Activated T-cell treated with anti-CD3 and anti-CD28 coated beads, Interleukin-2, amount 50 U/mL, for 1 hour (primary cell): ENCODE results near the gene SLC2A13.
"Not testable (repeated sequence)": the region's sequence is repeated elsewhere in the genome, so short reads cannot be mapped to it uniquely, and the experiment has no call there.

Experiments used
- DNase-seq: peaks from one replicate; pipeline ENCODE4 v3.0.0-alpha.2; 2020

The SLC2A13 gene

DNA sequence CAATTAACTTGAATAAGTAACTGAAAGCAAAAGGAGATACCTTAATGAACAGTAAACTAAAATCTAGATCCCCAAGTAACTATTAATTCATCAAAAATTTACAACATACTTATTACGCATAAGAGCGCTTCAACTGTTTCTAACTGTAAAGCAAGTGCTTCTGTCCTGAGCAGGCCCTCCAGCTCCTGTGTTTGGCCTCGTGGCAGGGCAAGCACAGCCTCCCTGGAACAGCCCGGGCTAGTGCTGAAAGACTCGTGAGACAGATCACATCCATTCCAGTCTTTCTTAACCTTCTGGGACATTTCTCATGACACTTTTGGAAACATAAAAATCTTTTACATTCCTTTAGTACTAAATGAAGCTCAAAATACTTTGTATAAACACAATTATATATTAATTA, 307.5 kb downstream of the SLC2A13 start:
- no peak for DNase-seq

DNA sequence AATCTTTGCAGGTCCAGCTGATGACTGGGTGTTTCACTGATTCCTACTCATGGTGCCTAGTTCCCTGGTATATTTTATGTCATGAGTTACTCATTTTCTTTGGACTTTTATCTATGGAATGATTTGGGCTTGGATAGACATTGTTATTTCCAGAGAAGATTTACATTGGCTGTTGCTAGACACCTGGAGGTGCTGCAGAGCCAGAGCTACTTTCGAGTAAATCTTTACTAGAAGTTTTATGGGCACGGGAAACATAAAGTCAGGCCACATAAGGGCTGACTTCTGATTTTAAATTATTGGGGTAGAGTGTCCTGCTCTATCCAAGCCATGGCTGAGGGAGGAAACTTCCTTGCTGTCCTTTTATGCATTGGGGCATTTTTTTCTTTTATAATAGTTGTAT, 310.4 kb downstream of the SLC2A13 start:
- no peak for DNase-seq

DNA sequence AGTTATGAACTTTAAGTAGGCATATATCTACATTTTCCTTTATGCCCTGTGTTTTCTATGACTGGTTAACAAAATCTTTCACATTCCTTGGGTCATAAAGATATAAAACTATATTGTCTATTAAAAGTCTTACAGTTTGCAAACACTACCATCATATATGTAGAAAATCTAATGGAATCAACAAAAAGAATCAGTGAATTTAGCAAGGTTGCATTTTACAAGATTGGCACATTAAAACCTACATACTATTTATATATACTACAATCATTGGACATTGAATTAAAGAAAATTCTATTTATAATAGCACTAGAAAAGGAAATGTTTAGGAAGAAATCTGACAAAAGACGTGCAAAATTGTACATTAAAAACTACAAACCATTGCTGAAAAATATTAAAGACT, 312.9 kb downstream of the SLC2A13 start:
- no peak for DNase-seq

DNA sequence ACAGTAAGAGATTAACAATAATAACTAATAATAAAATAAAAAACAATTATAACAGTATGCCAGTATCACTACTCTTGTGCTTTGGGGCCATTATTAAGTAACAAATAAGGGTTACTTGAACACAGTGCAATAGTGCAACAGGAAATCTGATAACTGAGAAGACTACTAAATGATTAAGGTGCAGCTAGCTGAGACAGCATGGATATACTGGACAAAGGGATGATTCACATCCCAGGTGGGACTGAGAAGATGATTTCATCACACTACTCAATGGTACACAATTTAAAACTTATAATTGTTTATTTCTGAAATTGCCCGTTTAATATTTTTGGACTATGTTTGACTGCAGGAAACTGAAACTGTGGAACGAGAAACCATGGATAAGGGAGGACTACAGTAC, 317.6 kb downstream of the SLC2A13 start:
- no peak for DNase-seq

DNA sequence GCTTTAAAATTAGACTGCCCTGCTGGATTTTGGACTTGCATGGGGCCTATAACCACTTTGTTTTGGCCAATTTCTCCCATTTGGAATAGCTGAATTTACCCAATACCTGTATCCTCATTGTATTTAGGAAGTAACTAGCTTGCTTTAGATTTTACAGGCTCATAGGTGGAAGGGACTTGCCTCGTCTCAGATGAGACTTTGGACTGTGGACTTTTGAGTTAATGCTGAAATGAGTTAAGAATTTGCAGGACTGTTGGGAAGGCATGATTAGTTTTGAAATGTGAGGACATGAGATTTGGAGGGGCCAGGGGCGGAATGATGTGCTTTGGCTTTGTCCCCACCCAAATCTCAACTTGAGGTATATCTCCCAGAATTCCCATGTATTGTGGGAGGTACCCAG, 320.1 kb downstream of the SLC2A13 start:
- not testable (repeated sequence) for DNase-seq

DNA sequence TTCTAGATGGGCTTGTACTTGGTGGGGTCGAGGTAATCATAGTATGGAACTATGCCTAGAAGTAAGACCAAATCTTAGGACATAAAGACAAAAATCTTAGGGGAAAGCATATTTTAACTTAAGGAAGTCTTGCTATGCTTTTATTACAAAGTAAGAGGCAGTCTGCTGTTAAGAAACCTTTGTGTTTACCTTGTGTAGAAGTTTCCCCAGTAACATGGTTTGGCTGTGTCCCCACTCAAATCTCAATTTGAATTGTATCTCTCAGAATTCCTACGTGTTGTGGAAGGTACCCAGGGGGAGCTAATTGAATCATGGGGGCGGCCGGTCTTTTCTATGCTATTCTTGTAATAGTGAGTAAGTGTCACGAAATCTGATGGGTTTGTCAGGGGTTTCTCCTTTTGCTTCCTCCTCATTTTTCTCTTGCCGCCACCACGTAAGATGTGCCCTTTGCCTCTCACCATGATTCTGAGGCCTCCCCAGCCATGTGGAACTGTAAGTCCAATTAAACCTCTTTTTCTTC, 323.8 kb downstream of the SLC2A13 start:
- DNase-seq = no peak

DNA sequence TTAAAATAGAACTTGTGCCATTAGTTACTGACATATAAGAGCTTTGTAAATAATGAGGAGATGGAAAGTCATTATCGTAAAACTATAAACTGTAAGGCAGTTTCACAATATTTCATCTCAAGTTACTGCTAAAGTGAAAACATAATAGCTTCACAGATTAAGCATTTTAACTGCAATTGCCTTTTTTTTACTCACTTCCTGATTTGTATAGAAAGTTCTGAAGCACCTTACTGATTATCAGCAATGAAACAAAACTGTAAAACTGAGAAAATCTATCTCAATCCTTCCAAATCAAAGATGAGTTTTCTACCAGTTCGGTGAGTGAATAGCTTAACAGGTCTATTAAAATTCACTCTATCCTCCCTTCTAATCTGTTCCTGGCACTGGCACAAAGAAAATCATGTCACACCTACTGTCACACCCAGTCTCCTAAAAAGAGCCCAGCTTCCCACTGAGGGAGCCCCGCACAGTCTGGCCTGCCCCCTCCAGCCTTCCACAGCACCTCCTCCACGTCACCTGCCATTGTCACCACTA, 324.9 kb downstream of the SLC2A13 start:
- no peak for DNase-seq

DNA sequence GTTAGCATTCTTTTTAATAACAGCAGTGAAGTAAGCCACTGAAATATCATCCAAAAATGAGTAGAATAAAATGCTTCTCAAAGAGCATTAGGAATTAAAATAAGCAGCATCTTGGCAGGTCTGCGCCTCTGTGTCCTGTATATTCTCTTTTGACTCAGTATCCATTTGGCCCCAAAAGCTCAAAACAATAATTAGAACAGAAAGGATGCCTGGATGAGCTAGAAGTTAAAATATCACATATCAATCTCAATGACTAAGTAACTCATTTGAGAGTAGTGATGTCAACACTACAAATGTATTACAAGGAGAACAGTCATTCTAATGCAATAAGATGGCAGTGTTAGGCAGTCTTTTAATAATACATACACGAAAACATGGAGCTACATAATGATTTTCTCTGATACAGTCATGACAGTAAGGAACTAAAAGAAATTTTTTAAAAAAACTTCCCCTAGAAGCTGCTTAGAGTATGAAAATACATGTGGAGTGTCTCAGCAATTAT, 325.4 kb downstream of the SLC2A13 start:
- no peak for DNase-seq

DNA sequence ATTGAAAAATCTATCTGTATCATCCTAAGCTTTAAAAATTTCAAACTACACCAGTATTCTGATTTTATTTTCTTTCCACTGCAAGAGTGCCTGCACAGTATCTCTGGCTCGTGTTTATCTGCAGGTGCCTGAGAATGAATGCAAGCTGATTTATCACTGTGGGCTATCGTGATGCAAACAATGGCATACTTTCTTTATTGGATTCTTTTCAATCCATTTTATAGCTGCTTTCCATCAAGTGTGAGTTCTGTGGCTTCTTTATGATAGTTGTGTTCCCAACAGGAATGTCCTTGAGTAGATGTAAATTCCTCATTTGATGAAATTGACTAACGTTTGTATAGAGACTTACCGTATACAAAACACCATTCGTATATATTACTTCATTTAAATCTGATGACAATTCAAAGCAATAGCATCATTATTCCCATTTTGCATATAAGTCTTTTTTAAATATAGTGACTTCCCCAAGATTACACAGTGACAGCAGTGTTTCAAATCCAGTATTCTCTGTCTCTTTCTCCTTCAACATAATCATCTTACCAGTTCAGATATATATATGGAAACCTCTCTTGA, 326.0 kb downstream of the SLC2A13 start:
- DNase-seq = no peak

DNA sequence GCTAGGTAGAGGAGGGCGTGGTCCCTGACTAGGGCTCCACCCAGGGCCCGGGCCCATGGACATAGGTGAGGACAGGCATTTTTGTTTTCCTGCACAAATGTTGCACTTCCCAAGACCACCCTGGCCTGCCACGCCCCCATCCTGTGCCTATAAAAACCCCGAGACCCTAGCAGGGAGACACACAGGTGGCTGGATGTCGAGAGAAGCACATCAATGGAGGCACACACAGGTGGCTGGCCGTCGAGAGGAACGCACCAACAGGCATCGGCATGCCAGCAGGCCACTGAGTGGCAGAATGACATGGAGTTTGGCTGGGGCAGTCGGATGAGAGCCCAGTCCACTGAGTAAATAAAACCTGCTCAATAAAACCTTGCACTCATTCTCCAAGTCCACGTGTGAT, 328.4 kb downstream of the SLC2A13 start:
- DNase-seq = no peak

DNA sequence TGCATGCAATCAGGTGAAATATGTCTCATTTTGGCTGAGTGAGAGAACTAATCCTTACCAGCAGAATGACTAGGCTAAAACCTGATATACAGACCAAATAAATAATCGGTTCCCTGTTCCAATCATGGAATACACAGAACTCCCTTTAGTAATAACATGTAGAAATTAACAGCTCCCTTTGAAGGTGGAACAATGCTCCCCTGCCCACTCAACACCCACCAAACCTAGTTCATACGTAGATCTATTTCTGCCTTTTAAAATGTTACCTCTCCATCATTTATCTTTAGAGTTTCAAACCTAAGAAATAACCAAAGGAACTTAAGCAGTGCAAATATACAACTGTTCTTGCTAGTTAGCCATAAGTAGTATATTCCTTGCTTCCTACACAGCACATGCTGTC, 332.6 kb downstream of the SLC2A13 start:
- no peak for DNase-seq

DNA sequence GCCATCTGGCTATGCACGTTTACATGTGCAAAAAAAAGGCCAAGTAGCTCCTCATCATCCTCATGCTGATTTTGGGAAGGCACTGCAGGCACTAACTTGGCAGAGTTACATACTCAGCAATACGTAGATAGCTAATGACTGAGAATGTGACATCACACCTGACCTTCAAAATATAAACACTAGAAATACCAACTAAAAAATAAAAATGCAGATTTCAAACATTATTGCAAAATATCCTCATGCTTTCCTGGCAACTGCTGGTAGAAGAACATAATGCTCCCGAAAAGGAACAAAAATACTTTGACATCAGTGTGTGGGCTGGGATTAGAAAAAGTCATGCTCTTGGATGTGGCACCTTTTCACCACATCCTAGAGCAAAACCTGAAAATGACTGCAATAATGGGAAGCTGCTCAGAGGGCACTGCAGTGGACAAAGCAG, 333.0 kb downstream of the SLC2A13 start:
- no peak for DNase-seq

DNA sequence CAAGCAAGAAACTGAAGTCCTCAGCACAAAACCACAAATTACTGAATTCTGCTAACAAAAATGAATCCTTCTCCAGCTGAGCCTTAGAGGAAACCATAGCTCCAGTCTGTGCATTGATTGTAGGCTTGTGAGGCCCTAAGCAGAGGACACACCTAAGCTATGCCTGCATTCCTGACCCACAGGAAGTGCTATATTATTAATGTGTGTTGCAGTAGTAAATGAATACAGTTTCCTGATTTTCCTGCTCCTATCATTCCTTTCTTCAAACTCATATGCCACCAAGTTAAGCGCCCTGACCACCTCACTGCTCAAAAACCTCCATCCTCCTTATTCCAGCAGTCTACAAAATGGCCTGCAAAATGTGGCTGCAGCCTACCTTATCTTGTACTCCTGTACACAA, 334.4 kb downstream of the SLC2A13 start:
- DNase-seq = no peak

DNA sequence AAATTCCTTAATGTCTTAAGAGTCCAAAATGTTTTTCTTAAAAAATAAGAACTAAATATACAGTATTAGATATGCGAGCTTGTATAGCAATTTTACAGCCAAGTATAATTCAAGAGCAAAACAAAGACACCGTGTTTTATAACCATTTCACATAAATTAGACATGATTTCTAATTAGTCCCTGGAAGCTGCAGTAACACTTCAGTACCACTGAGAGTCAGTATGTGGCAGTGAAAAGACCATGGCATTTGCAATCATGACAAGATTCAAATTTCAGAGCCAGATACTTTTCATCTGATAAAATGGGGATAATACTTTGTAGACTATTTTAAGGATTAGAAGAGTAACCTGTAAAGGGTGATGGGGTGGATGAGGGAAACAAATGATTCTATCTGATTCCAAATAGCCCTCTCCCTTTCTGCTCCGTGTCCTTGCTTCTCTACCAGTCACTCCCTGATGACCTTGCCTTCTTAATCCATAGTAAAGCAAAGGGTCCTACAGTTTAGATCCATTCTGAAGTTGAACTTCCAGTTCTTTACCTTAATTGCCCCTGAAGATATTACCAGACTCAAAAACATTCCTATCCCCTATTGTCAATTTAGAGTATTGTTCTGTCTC, 340.8 kb downstream of the SLC2A13 start:
- no peak for DNase-seq

DNA sequence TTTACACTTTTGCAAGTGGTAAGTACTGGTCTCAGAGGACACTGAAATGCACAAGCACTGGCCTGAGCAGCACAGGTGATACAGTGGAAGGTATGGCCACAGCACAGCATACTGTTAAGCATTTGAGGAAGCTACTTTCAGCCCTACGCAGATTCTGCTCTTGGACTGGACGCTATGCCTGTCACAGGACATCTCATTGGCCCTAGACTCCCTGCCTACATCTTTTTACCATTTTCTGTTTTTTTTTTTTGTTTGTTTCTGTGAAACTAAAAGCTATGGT, 342.1 kb downstream of the SLC2A13 start:
- DNase-seq = no peak

DNA sequence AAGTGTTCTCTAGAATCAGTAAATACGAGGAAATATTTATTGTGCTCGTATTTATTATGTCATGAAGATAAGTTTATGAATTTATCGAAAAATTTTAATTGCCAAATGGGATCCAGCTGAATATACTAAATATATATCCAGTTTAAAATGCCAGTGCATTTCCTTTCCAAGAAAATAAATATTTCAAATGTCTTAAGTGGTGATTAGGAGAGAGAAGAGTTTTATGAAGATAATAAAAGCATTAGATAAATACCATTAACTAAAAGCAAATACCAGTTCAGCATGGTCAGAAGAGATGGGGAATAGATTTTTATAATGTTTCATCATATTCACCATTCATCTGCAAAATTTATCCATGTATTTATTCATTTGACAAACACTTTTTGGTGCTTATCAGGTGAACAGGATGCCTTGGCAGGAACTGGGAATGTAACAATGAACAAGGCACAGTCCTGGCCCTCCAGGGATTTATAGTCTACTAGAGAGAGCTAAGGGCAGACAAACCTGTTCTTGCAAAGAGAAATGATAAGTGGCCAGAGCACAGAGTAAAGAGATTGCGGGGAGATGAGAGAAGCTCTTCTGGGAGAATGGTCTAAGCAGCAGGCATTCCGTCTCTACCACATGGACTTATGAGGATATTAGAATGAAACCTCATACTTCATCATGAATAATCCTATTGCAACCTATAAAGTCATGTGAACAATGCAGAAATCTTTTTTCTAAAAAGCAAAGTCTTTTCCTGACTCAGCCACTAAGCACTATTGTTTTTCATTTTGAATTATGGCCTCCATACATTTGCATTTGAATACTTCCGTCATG, 342.6 kb downstream of the SLC2A13 start:
- no peak for DNase-seq

DNA sequence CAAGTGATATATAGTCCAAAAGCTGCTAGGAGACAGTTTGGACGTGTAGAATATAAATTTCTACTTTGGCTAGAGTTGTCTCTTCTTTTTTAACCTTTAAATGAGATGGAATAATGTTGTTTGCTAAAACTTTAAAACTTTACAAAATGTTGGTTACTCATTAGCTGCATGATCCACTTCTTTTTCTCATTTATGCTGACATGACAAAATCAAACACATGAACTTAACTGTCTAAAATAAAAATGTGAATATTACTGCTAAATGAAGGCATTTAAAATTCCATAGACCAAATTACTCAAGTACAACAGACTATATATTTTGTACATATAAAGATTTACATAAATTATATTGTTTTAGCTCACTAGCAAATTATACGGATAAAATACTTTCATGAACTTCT, 350.4 kb downstream of the SLC2A13 start:
- DNase-seq = no peak

DNA sequence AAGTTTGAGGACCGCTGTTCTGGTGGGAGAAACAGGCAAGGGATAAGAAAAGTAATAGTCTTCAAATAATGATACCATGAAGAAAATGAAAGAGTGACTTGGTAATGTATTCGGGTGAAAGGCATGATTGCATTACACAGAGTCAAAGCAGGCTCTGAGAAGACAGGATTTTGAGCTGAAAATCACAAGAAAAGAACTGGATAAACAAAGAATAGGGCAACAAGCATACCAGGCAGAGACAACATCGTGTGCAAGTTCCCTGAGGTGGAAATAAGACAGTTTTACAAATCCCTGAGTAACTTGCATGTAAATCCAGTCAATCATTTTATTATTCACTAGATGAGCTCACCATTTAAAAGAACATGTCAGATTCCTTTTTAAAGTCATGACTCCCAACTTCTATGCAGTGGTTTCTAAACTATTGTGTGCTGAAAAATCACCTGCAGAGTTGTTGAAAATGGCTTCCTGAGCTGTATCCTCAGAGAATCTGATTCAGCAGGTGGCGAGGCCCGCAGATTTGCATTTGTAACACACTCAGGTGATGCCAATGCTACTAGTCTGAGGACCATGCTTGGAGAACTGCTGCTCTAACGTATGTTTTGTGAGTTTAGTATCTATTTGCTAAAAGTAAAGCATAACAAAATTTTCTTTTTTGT, 353.3 kb downstream of the SLC2A13 start:
- DNase-seq = no peak

DNA sequence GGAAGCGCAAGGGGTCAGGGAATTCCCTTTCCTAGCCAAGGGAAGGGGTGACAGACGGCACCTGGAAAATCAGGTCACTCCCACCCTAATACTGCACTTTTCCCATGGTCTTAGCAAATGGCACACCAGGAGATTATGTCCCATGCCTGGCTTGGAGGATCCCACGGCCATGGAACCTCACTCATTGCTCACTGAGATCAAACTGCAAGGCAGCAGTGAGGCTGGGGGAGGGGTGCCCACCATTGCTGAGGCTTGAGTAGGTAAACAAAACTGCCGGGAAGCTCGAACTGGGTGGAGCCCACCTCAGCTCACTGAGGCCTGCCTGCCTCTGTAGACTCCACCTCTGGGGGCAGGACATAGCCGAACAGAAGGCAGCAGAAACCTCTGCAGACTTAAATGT, 359.7 kb downstream of the SLC2A13 start:
- not testable (repeated sequence) for DNase-seq

DNA sequence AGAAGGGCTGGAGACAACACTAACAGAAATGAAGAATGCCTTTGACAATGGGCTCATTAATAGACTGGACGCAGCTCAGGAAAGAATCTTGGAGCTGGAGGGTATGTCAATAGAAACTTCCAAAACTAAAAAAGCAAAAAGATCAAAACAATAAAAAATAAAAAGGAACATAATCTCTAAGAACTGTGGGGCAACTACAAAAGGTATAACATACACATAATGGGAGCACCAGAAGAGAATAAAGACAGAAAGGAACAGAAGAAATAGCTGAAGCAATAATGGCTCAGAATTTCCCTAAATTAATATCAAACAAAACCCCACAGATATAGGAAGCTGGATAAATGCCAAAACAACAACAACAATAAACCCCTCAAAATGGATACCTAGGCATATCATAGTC, 362.2 kb downstream of the SLC2A13 start:
- no peak for DNase-seq

DNA sequence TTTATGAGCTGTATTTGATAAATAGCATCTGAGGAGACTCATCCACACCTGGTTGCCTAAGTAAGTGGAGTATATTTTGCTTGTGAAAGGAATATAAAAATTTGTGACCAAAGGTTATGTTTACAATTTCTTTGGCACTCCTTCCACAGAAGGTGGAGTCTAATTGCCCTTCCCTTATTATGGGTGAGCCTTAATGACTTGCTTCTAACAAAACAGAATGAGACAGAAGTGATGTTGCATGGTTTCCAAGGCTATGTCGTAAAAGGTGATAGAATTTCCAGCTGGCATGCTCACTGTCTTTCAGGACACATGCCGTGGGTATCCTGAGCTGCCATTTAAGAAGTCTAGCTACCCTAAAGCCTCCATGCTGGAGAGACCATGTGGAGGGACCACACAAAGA, 369.5 kb downstream of the SLC2A13 start:
- DNase-seq = no peak

DNA sequence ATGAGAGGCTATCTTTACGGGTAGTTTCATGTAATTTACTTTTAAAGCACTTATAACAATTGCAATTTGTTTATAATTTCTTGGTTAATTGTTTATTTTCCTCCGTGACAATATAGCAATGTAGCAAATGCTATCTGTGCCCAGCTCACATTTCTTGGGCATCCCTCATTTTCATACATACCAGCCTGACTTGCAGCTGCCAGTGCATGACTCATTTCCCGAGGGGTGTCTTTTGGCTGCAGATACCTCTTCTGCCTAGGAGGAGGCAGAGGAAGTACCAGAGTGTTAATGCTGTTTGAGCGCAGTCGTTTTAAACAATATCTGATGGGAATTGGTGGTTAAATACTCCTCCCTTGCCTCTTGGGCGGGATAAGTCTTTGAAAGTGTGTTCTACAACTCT, 382.1 kb downstream of the SLC2A13 start:
- DNase-seq = no peak

DNA sequence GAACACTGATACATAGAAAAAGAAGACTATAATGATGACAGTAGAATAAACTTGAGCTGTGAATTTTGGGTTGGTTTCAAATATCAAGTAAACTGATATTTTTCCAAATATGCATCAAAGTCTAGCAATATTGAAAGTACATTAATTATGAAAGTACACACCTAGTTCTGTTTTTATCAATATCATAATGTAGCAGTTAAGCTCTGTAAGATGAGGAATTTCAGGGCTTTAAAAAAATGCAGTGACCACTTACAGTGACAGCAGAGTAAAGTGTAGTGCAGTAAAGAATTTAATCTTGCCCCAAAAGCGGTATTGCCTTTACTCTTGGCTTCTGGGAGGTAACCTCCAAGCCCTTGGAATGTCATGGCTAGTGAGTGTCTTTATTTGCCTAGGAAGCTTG, 383.4 kb downstream of the SLC2A13 start:
- no peak for DNase-seq
